Upper lobe of left lung (tissue), 6 donors: Measurements from ENCODE around the gene SLFN14. TPM values are rescaled to one million over a fixed set of nuclear protein-coding genes. Genes with fewer than 3 reads are reported as not detected.

Experiments used
- ATAC-seq, 2 donors: fragments of 200-7000 bp; cut with Tn5 transposase; one replicate each; pipeline ENCODE4 v1.9.1; 2022; ENCODE audit warnings: mild to moderate bottlenecking in 2 of 2, moderate library complexity in 2 of 2; ENCODE audit not compliant: low FRiP score in 2 of 2
- DNase-seq, 2 donors: peaks; one replicate each; pipeline ENCODE4 v3.0.0-alpha.2; 2019 to 2020
- H3K27ac ChIP-seq, 4 donors: fragments of 200-600 bp; sonication (generic); one replicate each; pipeline ENCODE4 v1.5.1; 2016 to 2019
- H3K27me3 ChIP-seq, 4 donors: fragments of 200-600 bp; sonication (generic); one replicate each; pipeline ENCODE4 v1.5.1; 2017 to 2019
- H3K36me3 ChIP-seq, 4 donors: fragments of 200-600 bp; sonication (generic); one replicate each; pipeline ENCODE4 v1.5.1; 2016 to 2019
- H3K4me1 ChIP-seq, 4 donors: fragments of 200-600 bp; sonication (generic); one replicate each; pipeline ENCODE4 v1.5.1; 2018 to 2019
- H3K4me3 ChIP-seq, 4 donors: fragments of 200-600 bp; sonication (generic); one replicate each; pipeline ENCODE4 v1.5.1; 2017 to 2019; ENCODE audit warnings: mild to moderate bottlenecking in 2 of 4, moderate library complexity in 1 of 4
- H3K9me3 ChIP-seq, 4 donors: fragments of 200-600 bp; sonication (generic); one replicate each; pipeline ENCODE4 v1.5.1; 2018 to 2019
- CTCF ChIP-seq, 6 experiments: fragments of 450-650 bp in 4 of 6; fragments of 200-600 bp in 2 of 6; sonication (generic) in 2 of 6; IDR thresholded peaks; one replicate each; pipeline ENCODE4 v1.5.1; 2016 to 2019; ENCODE audit warnings: antibody characterized with exemption in 6 of 6
- EP300 ChIP-seq, 4 donors: sonication (generic); formaldehyde crosslinking; IDR thresholded peaks; one replicate each; pipeline ENCODE4 v1.5.1; 2017; ENCODE audit warnings: antibody characterized with exemption in 4 of 4, control low read depth in 2 of 4
- POLR2A ChIP-seq, 4 donors: fragments of 450-650 bp; IDR thresholded peaks; one replicate each; pipeline ENCODE4 v1.5.1; 2016 to 2017; ENCODE audit warnings: antibody characterized with exemption in 4 of 4, mild to moderate bottlenecking in 2 of 4
- POLR2AphosphoS5 ChIP-seq, 2 donors: sonication (generic); formaldehyde crosslinking; IDR thresholded peaks; one replicate each; pipeline ENCODE4 v1.5.1; 2017; ENCODE audit warnings: antibody characterized with exemption in 2 of 2
- WGBS, 2 donors: methylation state at CpG; one replicate each; pipeline ENCODE4 v1.1.5; 2017 to 2018; 5-methylcytosine and 5-hydroxymethylcytosine counted together
- total RNA-seq, 6 donors: library from RNA; depleted of rRNA in 4 of 6; stranded (reverse); fragments of >200 nt in 4 of 6; gene quantifications; one replicate each; pipeline versions ENCODE4 v1.1.0 to v1.2.1, GENCODE V29; 2016 to 2021
- donor health status: DM: no; HTN: no; CAD: no; lungs with moderate emphysema.
- donor health status: DM: no; HTN: yes; CAD: no; lungs with severe emphysema.

The SLFN14 gene
- total RNA-seq, 6 donors from 2014 or later = 0.09 to 1.8 (median 0.30) TPM; not detected in 1

DNA sequence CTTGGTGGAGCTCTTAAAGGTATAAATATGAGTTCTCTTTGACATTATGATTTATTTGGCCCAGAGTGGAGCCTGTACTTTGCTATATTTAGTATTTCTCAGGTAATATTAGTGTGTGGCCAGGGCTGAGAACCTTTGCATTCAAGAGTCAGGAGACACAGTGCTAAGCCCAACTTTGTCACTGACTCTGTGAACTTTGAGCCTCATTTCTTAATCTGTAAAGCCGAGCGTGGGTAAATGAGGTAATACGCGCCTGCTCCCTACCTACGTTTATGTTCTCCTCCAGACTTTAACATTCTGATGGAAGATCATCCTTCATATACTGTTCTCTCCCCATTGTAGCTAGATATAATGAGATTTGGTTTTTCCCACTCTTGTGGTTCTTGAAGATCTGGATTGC is 37.0 kb upstream of the SLFN14 start:
- peaks cover 0 to 15% (median 2%) of the 10 kb centered on the region in 4 donors for H3K4me1 ChIP-seq
- ATAC-seq (no peak), DNase-seq (no peak)
- 74 to 76% methylated on average over 5 of the region's 5 CpGs for WGBS, 2 donors
- no peak overlapping the region for H3K27ac ChIP-seq
- peaks cover 4 to 86% (median 44%) of the 10 kb centered on the region in 4 donors for H3K36me3 ChIP-seq
- no peaks in the 10 kb centered on the region for H3K9me3 ChIP-seq
- no peak overlapping the region for H3K4me3 ChIP-seq
- TF ChIP-seq CTCF (IDR thresholded peaks at IDR 0.05) (no peak), EP300 (IDR thresholded peaks at IDR 0.05) (no peak), POLR2AphosphoS5 (IDR thresholded peaks at IDR 0.05) (no peak), POLR2A (IDR thresholded peaks at IDR 0.05) (no peak)
- H3K27me3 ChIP-seq = no peaks in the 10 kb centered on the region

DNA sequence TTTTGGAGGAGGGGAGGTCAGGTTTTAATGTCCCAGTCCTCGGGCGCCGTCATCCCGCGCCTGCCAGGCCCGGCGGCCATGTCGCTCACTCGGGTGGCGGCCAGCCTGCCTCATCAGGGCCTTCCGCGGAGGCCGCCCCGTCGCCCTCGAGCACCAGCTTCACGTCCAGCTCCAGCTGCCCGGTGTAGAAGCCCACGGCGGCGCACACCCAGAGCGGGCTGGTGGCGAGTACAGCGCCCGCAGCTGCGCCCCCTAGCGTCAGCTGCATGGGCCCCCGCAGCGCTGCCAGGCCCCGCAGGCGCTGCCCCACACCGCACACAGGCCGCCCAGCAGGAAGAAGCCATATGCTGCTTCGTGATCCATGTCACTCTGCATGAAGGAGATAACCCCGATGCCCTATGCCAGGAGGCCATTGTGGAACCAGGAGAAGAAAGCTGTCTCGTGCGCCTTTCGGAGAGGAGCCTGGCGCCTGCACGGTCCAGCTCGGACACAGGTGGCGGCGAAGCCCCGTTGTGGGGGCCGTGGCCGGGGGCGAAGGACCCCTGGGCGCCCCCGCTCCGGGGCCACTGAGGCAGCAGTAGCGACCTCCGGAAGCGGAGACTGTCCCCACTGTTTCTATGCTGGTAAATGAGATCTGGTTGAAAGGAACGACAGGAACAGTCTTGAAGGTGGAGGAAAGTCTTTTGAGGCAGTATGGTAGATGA is 36.1 kb upstream of the SLFN14 start:
- ATAC-seq (peak in 1 of 2 donors; percentile 11), DNase-seq (peak in 1 of 2 donors; percentile 82)
- Histone ChIP-seq H3K4me1 (peaks cover 0 to 18% (median 2%) of the 10 kb centered on the region in 4 donors), H3K4me3 (no peak overlapping the region), H3K9me3 (no peaks in the 10 kb centered on the region), H3K36me3 (peaks cover 4 to 77% (median 41%) of the 10 kb centered on the region in 4 donors), H3K27me3 (no peaks in the 10 kb centered on the region), H3K27ac (no peak overlapping the region)
- WGBS, 2 donors = 89 to 93% methylated on average over 37 to 48 of the region's 54 CpGs
- no peak for TF ChIP-seq EP300 (IDR thresholded peaks at IDR 0.05)
- no peak for TF ChIP-seq CTCF (IDR thresholded peaks at IDR 0.05)
- no peak for TF ChIP-seq POLR2AphosphoS5 (IDR thresholded peaks at IDR 0.05)
- no peak for TF ChIP-seq POLR2A (IDR thresholded peaks at IDR 0.05)

DNA sequence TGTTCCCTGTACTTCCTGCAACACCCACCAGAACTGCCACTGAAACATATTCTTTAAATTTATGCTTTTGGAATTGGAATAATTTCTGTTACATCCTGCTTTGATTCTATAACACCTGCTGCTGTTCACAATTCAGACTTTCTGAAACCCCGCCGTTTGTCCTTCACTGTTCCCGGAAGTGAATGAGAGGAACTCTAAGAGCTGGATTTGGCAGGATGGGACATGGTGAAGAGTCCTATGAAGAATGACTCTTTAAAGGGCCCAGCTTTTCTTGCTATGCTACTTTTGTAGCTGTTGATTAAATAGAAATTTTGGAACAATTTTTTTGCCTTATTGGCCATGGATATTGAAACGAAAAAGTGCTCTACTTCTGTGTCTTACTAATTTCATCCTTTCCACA is 35.5 kb upstream of the SLFN14 start:
- no peak for TF ChIP-seq POLR2AphosphoS5 (IDR thresholded peaks at IDR 0.05)
- TF ChIP-seq EP300 (IDR thresholded peaks at IDR 0.05) = no peak
- TF ChIP-seq CTCF (IDR thresholded peaks at IDR 0.05) = no peak
- no peak for TF ChIP-seq POLR2A (IDR thresholded peaks at IDR 0.05)
- peak in 1 of 2 donors; percentile 39 for DNase-seq
- no peak overlapping the region for H3K4me3 ChIP-seq
- peaks cover 4 to 71% (median 37%) of the 10 kb centered on the region in 4 donors for H3K36me3 ChIP-seq
- H3K4me1 ChIP-seq = peaks cover 0 to 23% (median 4%) of the 10 kb centered on the region in 4 donors
- H3K27ac ChIP-seq = no peak overlapping the region
- no peaks in the 10 kb centered on the region for H3K9me3 ChIP-seq
- H3K27me3 ChIP-seq = no peaks in the 10 kb centered on the region
- no peak for ATAC-seq
- 57 to 62% methylated on average over 4 of the region's 4 CpGs for WGBS, 2 donors

- Histone ChIP-seq H3K9me3 (no peaks in the 10 kb centered on the region), H3K27ac (peak overlapping the region in 3 of 4 donors; percentile 19 to 94 (median 91)), H3K4me3 (peak overlapping the region; percentile 66 to 84 (median 72)), H3K4me1 (peaks cover 15 to 45% (median 25%) of the 10 kb centered on the region in 4 donors), H3K36me3 (no peaks in the 10 kb centered on the region), H3K27me3 (no peaks in the 10 kb centered on the region)
- TF ChIP-seq CTCF (IDR thresholded peaks at IDR 0.05) (no peak), EP300 (IDR thresholded peaks at IDR 0.05) (no peak), POLR2AphosphoS5 (IDR thresholded peaks at IDR 0.05) (no peak), POLR2A (IDR thresholded peaks at IDR 0.05) (no peak)
- 62 to 65% methylated on average over 12 of the region's 12 CpGs for WGBS, 2 donors
- no peak for ATAC-seq
- DNase-seq = no peak
Measured at GRCh38 chr17:35588196-35588920, 27.7 kb upstream of the SLFN14 start.
